OCI-LY7 (cell line): ENCODE data around the gene JAML. TPM values are rescaled to one million over a fixed set of nuclear protein-coding genes. Genes with fewer than 3 reads are reported as not detected.

Experiments
- BruUV-seq: library from RNA; stranded (reverse); fragments of 400-500 nt; replicated peaks from 2 replicates; lab custom pipeline; 2021; lab: Mats Ljungman, UMichigan
- CTCF ChIA-PET: fragments of 300-600 bp; sonication (Branson Sonifier 250); formaldehyde crosslinking; loops from one replicate; lab custom pipeline; 2022; ENCODE audit warnings: antibody characterized with exemption; ENCODE audit not compliant: unreplicated experiment; lab: Charles Lee
- POLR2A ChIA-PET: fragments of 300-600 bp; sonication (Branson Sonifier 250); formaldehyde crosslinking; loops from one replicate; lab custom pipeline; 2022; ENCODE audit warnings: antibody characterized with exemption; lab: Charles Lee
- DNase-seq: peaks from one replicate; pipeline ENCODE4 v3.0.0-alpha.2; 2015; ENCODE audit warnings: low spot score
- H2AFZ ChIP-seq: fragments of 200-600 bp; sonication (generic), shearing (Covaris generic); 2 replicates; pipeline ENCODE4 v1.6.1; 2014; ENCODE audit warnings: mild to moderate bottlenecking, antibody characterized with exemption, low read length, moderate library complexity
- H3K27ac ChIP-seq: fragments of 200-600 bp; sonication (generic); 2 replicates; pipeline ENCODE4 v1.5.1; 2014; ENCODE audit warnings: mixed run types, low read depth, mild to moderate bottlenecking, moderate library complexity, low read length, inconsistent platforms; ENCODE audit not compliant: poor library complexity, severe bottlenecking
- H3K36me3 ChIP-seq: fragments of 200-600 bp; sonication (generic); 2 replicates; pipeline ENCODE4 v1.6.1; 2014; ENCODE audit warnings: mild to moderate bottlenecking, antibody characterized with exemption, low read length, moderate library complexity, mixed read lengths; ENCODE audit not compliant: insufficient read depth
- H3K4me1 ChIP-seq: fragments of 200-600 bp; sonication (generic); 2 replicates; pipeline ENCODE4 v1.5.1; 2014; ENCODE audit warnings: mild to moderate bottlenecking, low read length; ENCODE audit not compliant: insufficient read depth, poor library complexity, severe bottlenecking
- H3K4me2 ChIP-seq: fragments of 200-600 bp; sonication (generic); 2 replicates; pipeline ENCODE4 v1.6.1; 2014; ENCODE audit warnings: mild to moderate bottlenecking, low read length
- H3K4me3 ChIP-seq: fragments of 200-600 bp; sonication (generic); 2 replicates; pipeline ENCODE4 v1.5.1; 2014; ENCODE audit warnings: mild to moderate bottlenecking, low read depth, low read length; ENCODE audit not compliant: poor library complexity, severe bottlenecking
- H3K79me2 ChIP-seq: fragments of 200-600 bp; sonication (generic); 2 replicates; pipeline ENCODE4 v1.6.1; 2016; ENCODE audit warnings: low read depth, mild to moderate bottlenecking, low read length, moderate library complexity, mixed read lengths; ENCODE audit not compliant: insufficient read depth
- H3K9me2 ChIP-seq: fragments of 200-600 bp; sonication (generic); 2 replicates; pipeline ENCODE4 v1.6.1; 2016; ENCODE audit warnings: mild to moderate bottlenecking, low read length, mixed read lengths; ENCODE audit not compliant: insufficient read depth
- H3K9me3 ChIP-seq: fragments of 200-600 bp; sonication (generic); 2 replicates; pipeline ENCODE4 v1.6.1; 2014; ENCODE audit warnings: mild to moderate bottlenecking, mixed run types, low read length, mixed read lengths
- H4K20me1 ChIP-seq: fragments of 200-600 bp; sonication (generic); 2 replicates; pipeline ENCODE4 v1.6.1; 2014; ENCODE audit warnings: mild to moderate bottlenecking, antibody characterized with exemption, low read length, moderate library complexity, mixed read lengths; ENCODE audit not compliant: insufficient read depth
- CTCF ChIP-seq: fragments of 200-600 bp; sonication (generic); conservative IDR thresholded peaks from 2 replicates; pipeline ENCODE4 v1.5.1; 2014; ENCODE audit warnings: mild to moderate bottlenecking, antibody characterized with exemption, low read length, moderate library complexity, mixed read lengths
- EZH2phosphoT487 ChIP-seq: fragments of 200-600 bp; sonication (generic); IDR thresholded peaks from 2 replicates; pipeline ENCODE4 v1.6.1; 2018; ENCODE audit warnings: low read depth, borderline replicate concordance, mild to moderate bottlenecking, mixed run types, antibody characterized with exemption, low read length, moderate library complexity, mixed read lengths
- intact Hi-C: fragments of 100-400 bp; cut with micrococcal nuclease; formaldehyde crosslinking; loops from one replicate; pipeline ENCODE4 v1.10.0; 2022; ENCODE audit not compliant: unreplicated experiment
- total RNA-seq, 2 experiments: library from RNA; depleted of rRNA in 1 of 2; stranded (reverse); fragments of >200 nt in 1 of 2; shearing (Covaris generic) in 1 of 2; gene quantifications; 2 replicates each; pipeline ENCODE4 v1.2.3, GENCODE V29; 2014 to 2022

JAML gene
- total RNA-seq, 2 experiments from 2014 or later, result 0.63 to 0.73 TPM

GRCh38 chr11:118213781-118214180 lies 11.0 kb downstream of the JAML start:
- POLR2A ChIA-PET, result interaction anchor here (0.8 to 1.6 kb wide), 8 partner anchors 11 to 110 kb away, joined by 3 to 13 read pairs (median 4); partner anchors contain the start of gene JAML
- Histone ChIP-seq H2AFZ (peak overlapping the region; percentile 90), H4K20me1 (no peaks in the 10 kb centered on the region), H3K27ac (no peak overlapping the region), H3K4me3 (peak overlapping the region; percentile 33), H3K4me1 (peaks cover 45% of the 10 kb centered on the region), H3K9me2 (no peaks in the 10 kb centered on the region), H3K9me3 (no peaks in the 10 kb centered on the region), H3K36me3 (no peaks in the 10 kb centered on the region), H3K4me2 (peak overlapping the region; percentile 69), H3K79me2 (no peaks in the 10 kb centered on the region)
- intact Hi-C loops, result no loop called here
- no TSS peak for BruUV-seq
- DNase-seq, result no peak
- TF ChIP-seq CTCF, result no peak
- no peak for TF ChIP-seq EZH2phosphoT487
- CTCF ChIA-PET, result interaction anchor here (1.2 to 1.5 kb wide), 5 partner anchors 11 to 82 kb away, joined by 4 to 5 read pairs (median 4); partner anchors contain the start of gene JAML

- no peak overlapping the region; the same call in 1 of the 2 replicates for H2AFZ ChIP-seq
- no peaks in the 10 kb centered on the region for H3K9me3 ChIP-seq
- no peak for DNase-seq
- TF ChIP-seq CTCF, result no peak
- no peak for TF ChIP-seq EZH2phosphoT487
- intact Hi-C loops, result no loop called here
- H3K79me2 ChIP-seq, result no peaks in the 10 kb centered on the region
- peak overlapping the region; percentile 69; the same call in 1 of the 2 replicates for H3K4me2 ChIP-seq
- H4K20me1 ChIP-seq, result no peaks in the 10 kb centered on the region
- H3K36me3 ChIP-seq, result no peaks in the 10 kb centered on the region
- H3K4me3 ChIP-seq, result no peak overlapping the region
- BruUV-seq, result no TSS peak
- no peaks in the 10 kb centered on the region for H3K9me2 ChIP-seq
- peaks cover 45% of the 10 kb centered on the region for H3K4me1 ChIP-seq
- POLR2A ChIA-PET, result interaction anchor here (1.0 to 1.3 kb wide), 3 partner anchors 14 to 110 kb away, joined by 3 to 4 read pairs (median 3); no protein-coding TSS in a partner anchor
- H3K27ac ChIP-seq, result no peak overlapping the region
- CTCF ChIA-PET, result interaction anchor here (0.6 kb wide), 2 partner anchors 15 to 16 kb away, joined by 3 to 9 read pairs; no protein-coding TSS in a partner anchor
Measured at GRCh38 chr11:118213201-118213600, 11.6 kb downstream of the JAML start.

GRCh38 chr11:118212781-118213191 lies 12.0 kb downstream of the JAML start:
- no TSS peak for BruUV-seq
- H3K4me1 ChIP-seq, result peaks cover 45% of the 10 kb centered on the region

More at GRCh38 chr11:118212781-118213191, 12.0 kb downstream of the JAML start:
- CTCF ChIA-PET, result interaction anchor here (0.6 to 1.9 kb wide), 3 partner anchors 14 to 17 kb away, joined by 3 to 9 read pairs (median 8); no protein-coding TSS in a partner anchor
- TF ChIP-seq EZH2phosphoT487 (no peak), CTCF (no peak)
- Histone ChIP-seq H3K4me2 (0 out of 2 replicates have a peak overlapping the region, but pooled peaks have one; percentile 69), H3K27ac (no peak overlapping the region), H3K79me2 (no peaks in the 10 kb centered on the region), H4K20me1 (no peaks in the 10 kb centered on the region), H3K9me2 (no peaks in the 10 kb centered on the region), H2AFZ (no peak overlapping the region), H3K9me3 (no peaks in the 10 kb centered on the region), H3K36me3 (no peaks in the 10 kb centered on the region), H3K4me3 (no peak overlapping the region)
- intact Hi-C loops, result no loop called here
- POLR2A ChIA-PET, result interaction anchor here (1.0 to 1.3 kb wide), 3 partner anchors 13 to 111 kb away, joined by 3 to 4 read pairs (median 3); no protein-coding TSS in a partner anchor
- DNase-seq, result no peak
